Progenitor cell of endocrine pancreas (in vitro differentiated cells): Measurements from ENCODE around the gene TAGLN2. TPM values are rescaled to one million over a fixed set of nuclear protein-coding genes. Genes with fewer than 3 reads are reported as not detected.

Experiments
- DNase-seq: peaks from one replicate; pipeline ENCODE4 v3.0.0; 2021; ENCODE audit warnings: low spot score; ENCODE audit not compliant: unreplicated experiment
- H3K27ac Mint-ChIP-seq: 2 replicates; pipeline ENCODE4 v1.8.0; 2021; ENCODE audit warnings: mild to moderate bottlenecking, moderate library complexity, mixed read lengths
- H3K27me3 Mint-ChIP-seq: 2 replicates; pipeline ENCODE4 v1.8.0; 2021; ENCODE audit warnings: mixed read lengths
- H3K36me3 Mint-ChIP-seq: 2 replicates; pipeline ENCODE4 v1.8.0; 2022; ENCODE audit warnings: mixed read lengths; ENCODE audit not compliant: insufficient read depth
- H3K4me1 Mint-ChIP-seq: 2 replicates; pipeline ENCODE4 v1.8.0; 2021; ENCODE audit warnings: low read depth, mixed read lengths
- H3K4me3 Mint-ChIP-seq: 2 replicates; pipeline ENCODE4 v1.8.0; 2021; ENCODE audit warnings: low read depth, mild to moderate bottlenecking, moderate library complexity, mixed read lengths
- H3K9me3 Mint-ChIP-seq: 2 replicates; pipeline ENCODE4 v1.8.0; 2021; ENCODE audit warnings: low read depth, mixed read lengths
- CTCF ChIP-seq: fragments of 200-600 bp; sonication (generic); IDR thresholded peaks from one replicate; pipeline ENCODE4 v1.5.0; 2021; ENCODE audit warnings: antibody characterized with exemption, mild to moderate bottlenecking; ENCODE audit not compliant: unreplicated experiment
- total RNA-seq: library from RNA; stranded (reverse); gene quantifications from 2 replicates; pipeline ENCODE4 v1.2.1, GENCODE V29; 2021

Gene TAGLN2
- total RNA-seq, 1 donor from 2014 or later: 153 TPM

- H3K4me3 Mint-ChIP-seq: no peak overlapping the region
- no peak for DNase-seq
- H3K27me3 Mint-ChIP-seq: peaks cover 36% of the 10 kb centered on the region
- H3K9me3 Mint-ChIP-seq: no peaks in the 10 kb centered on the region
- no peak for TF ChIP-seq CTCF
- no peaks in the 10 kb centered on the region for H3K36me3 Mint-ChIP-seq
- H3K4me1 Mint-ChIP-seq: no peaks in the 10 kb centered on the region
- H3K27ac Mint-ChIP-seq: no peak overlapping the region
Observed at GRCh38 chr1:159889821-159890252, 35.5 kb downstream of the TAGLN2 start.

- no peak for DNase-seq
- Mint-ChIP-seq H3K4me3 (no peak overlapping the region), H3K9me3 (no peaks in the 10 kb centered on the region), H3K27ac (no peak overlapping the region), H3K36me3 (no peaks in the 10 kb centered on the region), H3K4me1 (no peaks in the 10 kb centered on the region), H3K27me3 (peaks cover 37% of the 10 kb centered on the region)
- no peak for TF ChIP-seq CTCF
Observed at GRCh38 chr1:159889202-159889601, 36.1 kb downstream of the TAGLN2 start.

- Mint-ChIP-seq H3K36me3 (no peaks in the 10 kb centered on the region), H3K27ac (no peak overlapping the region), H3K27me3 (peaks cover 22% of the 10 kb centered on the region), H3K9me3 (no peaks in the 10 kb centered on the region), H3K4me3 (no peak overlapping the region), H3K4me1 (no peaks in the 10 kb centered on the region)
- no peak for DNase-seq
- TF ChIP-seq CTCF: no peak
Observed at GRCh38 chr1:159884296-159884695, 41.0 kb downstream of the TAGLN2 start.

GRCh38 chr1:159883134-159883533 lies 42.2 kb downstream of the TAGLN2 start:
- Mint-ChIP-seq H3K4me1 (no peaks in the 10 kb centered on the region), H3K36me3 (no peaks in the 10 kb centered on the region), H3K4me3 (no peak overlapping the region), H3K27me3 (peaks cover 29% of the 10 kb centered on the region), H3K27ac (no peak overlapping the region), H3K9me3 (no peaks in the 10 kb centered on the region)
- DNase-seq: no peak
- no peak for TF ChIP-seq CTCF

- no peak for TF ChIP-seq CTCF
- H3K27me3 Mint-ChIP-seq: peaks cover 26% of the 10 kb centered on the region
- no peak overlapping the region for H3K4me3 Mint-ChIP-seq
- no peak overlapping the region for H3K27ac Mint-ChIP-seq
- no peak for DNase-seq
- no peaks in the 10 kb centered on the region for H3K4me1 Mint-ChIP-seq
- H3K9me3 Mint-ChIP-seq: no peaks in the 10 kb centered on the region
- H3K36me3 Mint-ChIP-seq: no peaks in the 10 kb centered on the region
Observed at GRCh38 chr1:159882527-159882862, 42.8 kb downstream of the TAGLN2 start.
